OCI-LY1 (cell line): Measurements from ENCODE around the gene TMTC4.

Experiments used
- H2AFZ ChIP-seq: fragments of 200-600 bp; sonication (generic), shearing (Covaris generic); 2 replicates; pipeline ENCODE4 v1.6.0; 2014; ENCODE audit warnings: antibody characterized with exemption, mild to moderate bottlenecking, low read length
- H3F3A ChIP-seq: fragments of 200-600 bp; sonication (generic), shearing (Covaris generic); 2 replicates; pipeline ENCODE4 v1.6.0; 2014; ENCODE audit warnings: mild to moderate bottlenecking, antibody characterized with exemption, low read length, moderate library complexity; ENCODE audit not compliant: insufficient read depth
- H3K27ac ChIP-seq: fragments of 200-600 bp; sonication (generic); 2 replicates; pipeline ENCODE4 v1.5.1; 2014; ENCODE audit warnings: low read length, mixed run types, mild to moderate bottlenecking, low read depth; ENCODE audit not compliant: poor library complexity, severe bottlenecking
- H3K27me3 ChIP-seq: fragments of 200-600 bp; sonication (generic); 2 replicates; pipeline ENCODE4 v1.6.0; 2014; ENCODE audit warnings: antibody characterized with exemption, mild to moderate bottlenecking, low read length, moderate library complexity; ENCODE audit not compliant: insufficient read depth
- H3K36me3 ChIP-seq: fragments of 200-600 bp; sonication (generic); 2 replicates; pipeline ENCODE4 v1.6.1; 2014; ENCODE audit warnings: mild to moderate bottlenecking, antibody characterized with exemption, low read length, moderate library complexity, mixed read lengths; ENCODE audit not compliant: insufficient read depth
- H3K4me1 ChIP-seq: fragments of 200-600 bp; sonication (generic); 2 replicates; pipeline ENCODE4 v1.5.1; 2014; ENCODE audit warnings: mild to moderate bottlenecking, low read length, moderate library complexity; ENCODE audit not compliant: insufficient read depth, severe bottlenecking
- H3K4me2 ChIP-seq: fragments of 200-600 bp; sonication (generic), shearing (Covaris generic); 2 replicates; pipeline ENCODE4 v1.6.1; 2014; ENCODE audit warnings: low read length
- H3K4me3 ChIP-seq: fragments of 200-600 bp; sonication (generic); 2 replicates; pipeline ENCODE4 v1.5.1; 2014; ENCODE audit warnings: low read length, low read depth, mild to moderate bottlenecking, mixed read lengths; ENCODE audit not compliant: poor library complexity, severe bottlenecking
- H3K79me2 ChIP-seq: fragments of 200-600 bp; shearing (Covaris generic); 2 replicates; pipeline ENCODE4 v1.6.1; 2016; ENCODE audit warnings: mixed run types, low read length, mixed read lengths; ENCODE audit not compliant: insufficient read depth
- H3K9ac ChIP-seq: fragments of 200-600 bp; sonication (generic), shearing (Covaris generic); 2 replicates; pipeline ENCODE4 v1.6.1; 2014; ENCODE audit warnings: mild to moderate bottlenecking, low read length, mixed read lengths
- H3K9me2 ChIP-seq: fragments of 200-600 bp; sonication (generic), shearing (Covaris generic); 2 replicates; pipeline ENCODE4 v1.6.1; 2014; ENCODE audit warnings: low read depth, mild to moderate bottlenecking, low read length, mixed read lengths
- H3K9me3 ChIP-seq: fragments of 200-600 bp; shearing (Covaris generic); 2 replicates; pipeline ENCODE4 v1.6.1; 2014; ENCODE audit warnings: low read length, mixed read lengths
- H4K20me1 ChIP-seq: fragments of 200-600 bp; sonication (generic), shearing (Covaris generic); 2 replicates; pipeline ENCODE4 v1.6.0; 2016; ENCODE audit warnings: mild to moderate bottlenecking, low read length; ENCODE audit not compliant: insufficient read depth
- EZH2 ChIP-seq: fragments of 200-600 bp; sonication (generic), shearing (Covaris generic); IDR thresholded peaks from 2 replicates; pipeline ENCODE4 v1.8.0; 2017; ENCODE audit warnings: borderline replicate concordance, mixed run types, mild to moderate bottlenecking, antibody characterized with exemption, low read length, moderate library complexity, mixed read lengths
- TF ChIP-seq, protein P1 (sequence below): fragments of 200-600 bp; sonication (generic), shearing (Covaris generic); IDR thresholded peaks from 2 replicates; pipeline ENCODE4 v1.5.1; 2017; ENCODE audit warnings: mild to moderate bottlenecking, antibody characterized with exemption, low read length, moderate library complexity, mixed read lengths

TMTC4 gene

DNA sequence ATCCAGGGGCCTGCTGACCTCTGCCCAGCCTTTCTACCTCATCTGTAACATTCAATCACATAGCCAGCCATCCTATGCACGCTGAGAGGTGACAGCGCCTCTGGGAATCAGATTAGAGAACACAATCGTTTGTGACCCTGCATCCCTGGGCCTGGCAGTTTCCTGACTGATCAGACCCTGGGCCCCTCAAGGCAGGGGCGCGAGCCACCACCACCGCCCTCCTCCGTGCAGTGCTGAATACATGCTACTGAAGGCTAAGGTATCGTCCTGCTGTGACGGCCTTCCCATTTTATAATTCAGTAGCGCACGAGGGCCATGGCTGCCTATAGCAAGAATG is 1.3 kb downstream of the TMTC4 start:
- no peaks in the 10 kb centered on the region for H3K79me2 ChIP-seq
- no peaks in the 10 kb centered on the region for H3K27me3 ChIP-seq
- H3K4me3 ChIP-seq = peak overlapping the region; percentile 73
- no peaks in the 10 kb centered on the region for H4K20me1 ChIP-seq
- H3K4me2 ChIP-seq = peak overlapping the region; percentile 76
- H3K9me3 ChIP-seq = no peaks in the 10 kb centered on the region
- TF ChIP-seq, protein P1, sequence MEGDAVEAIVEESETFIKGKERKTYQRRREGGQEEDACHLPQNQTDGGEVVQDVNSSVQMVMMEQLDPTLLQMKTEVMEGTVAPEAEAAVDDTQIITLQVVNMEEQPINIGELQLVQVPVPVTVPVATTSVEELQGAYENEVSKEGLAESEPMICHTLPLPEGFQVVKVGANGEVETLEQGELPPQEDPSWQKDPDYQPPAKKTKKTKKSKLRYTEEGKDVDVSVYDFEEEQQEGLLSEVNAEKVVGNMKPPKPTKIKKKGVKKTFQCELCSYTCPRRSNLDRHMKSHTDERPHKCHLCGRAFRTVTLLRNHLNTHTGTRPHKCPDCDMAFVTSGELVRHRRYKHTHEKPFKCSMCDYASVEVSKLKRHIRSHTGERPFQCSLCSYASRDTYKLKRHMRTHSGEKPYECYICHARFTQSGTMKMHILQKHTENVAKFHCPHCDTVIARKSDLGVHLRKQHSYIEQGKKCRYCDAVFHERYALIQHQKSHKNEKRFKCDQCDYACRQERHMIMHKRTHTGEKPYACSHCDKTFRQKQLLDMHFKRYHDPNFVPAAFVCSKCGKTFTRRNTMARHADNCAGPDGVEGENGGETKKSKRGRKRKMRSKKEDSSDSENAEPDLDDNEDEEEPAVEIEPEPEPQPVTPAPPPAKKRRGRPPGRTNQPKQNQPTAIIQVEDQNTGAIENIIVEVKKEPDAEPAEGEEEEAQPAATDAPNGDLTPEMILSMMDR = no peak
- TF ChIP-seq EZH2 = no peak
- no peak overlapping the region for H2AFZ ChIP-seq
- H3K27ac ChIP-seq = no peak overlapping the region
- H3K4me1 ChIP-seq = peaks cover 20% of the 10 kb centered on the region
- H3F3A ChIP-seq = no peaks in the 10 kb centered on the region
- H3K36me3 ChIP-seq = peaks cover 19% of the 10 kb centered on the region
- peak overlapping the region; percentile 71; the same call in 1 of the 2 replicates for H3K9ac ChIP-seq
- H3K9me2 ChIP-seq = no peaks in the 10 kb centered on the region

DNA sequence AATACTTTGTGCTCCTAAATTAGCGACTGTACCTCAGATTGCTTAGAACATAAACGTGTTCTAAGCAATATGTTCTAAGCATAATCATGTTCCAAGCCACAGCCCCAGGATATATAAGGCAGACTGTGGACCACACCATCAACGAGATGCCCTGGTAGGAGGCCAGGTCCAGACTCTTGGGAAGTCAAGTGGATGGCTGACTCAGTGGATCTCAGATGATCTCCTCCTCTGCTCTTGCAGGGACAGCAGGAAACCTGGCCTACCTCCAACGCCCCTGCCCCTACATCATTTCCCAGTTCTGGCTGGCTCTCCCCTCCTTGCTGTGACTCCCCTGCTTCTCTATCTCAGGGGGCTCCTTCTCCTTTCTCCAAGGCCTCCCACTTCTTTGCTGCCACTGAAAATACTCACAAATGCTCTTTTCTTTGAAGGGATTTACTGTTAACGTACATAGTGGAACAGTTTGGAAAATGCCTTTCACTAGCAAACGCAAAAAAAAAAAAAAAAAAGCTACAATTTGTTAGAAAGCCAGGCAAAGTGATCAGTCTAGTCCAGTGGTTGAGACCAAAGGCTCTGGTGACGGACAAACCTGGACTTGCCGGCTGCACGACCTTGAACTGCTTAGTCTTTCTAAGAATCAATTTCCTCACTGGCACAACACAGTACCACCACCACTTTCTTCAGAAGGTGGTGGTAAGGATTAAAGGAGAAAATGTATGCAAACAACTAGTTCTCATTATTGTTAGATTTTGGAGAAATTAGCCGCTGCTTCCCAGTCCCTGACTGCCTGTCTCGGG is 3.0 kb downstream of the TMTC4 start:
- H3K4me2 ChIP-seq = no peak overlapping the region
- TF ChIP-seq EZH2 = no peak
- TF ChIP-seq, protein P1 = no peak

DNA sequence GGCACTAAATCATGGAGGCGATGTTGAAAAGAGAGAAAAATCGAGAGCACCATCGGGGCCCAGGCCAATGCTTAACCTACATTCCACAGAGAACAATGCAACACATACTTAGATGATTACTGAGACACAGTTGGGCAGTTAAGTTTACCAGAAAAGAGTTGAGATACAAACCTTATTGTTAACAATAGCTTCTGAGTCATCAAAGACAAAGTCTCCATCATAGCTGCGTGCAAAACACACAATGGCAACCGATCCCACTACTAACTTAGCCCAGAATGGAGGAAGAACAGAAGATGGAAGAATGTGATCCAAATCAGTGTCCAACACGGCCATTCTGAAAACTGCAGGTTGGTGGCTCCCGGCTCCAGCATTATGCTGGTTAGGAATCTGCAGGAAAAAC is 6.2 kb downstream of the TMTC4 start:
- peaks cover 68% of the 10 kb centered on the region for H3K36me3 ChIP-seq
- TF ChIP-seq, protein P1 = no peak
- no peak for TF ChIP-seq EZH2
- H3F3A ChIP-seq = no peaks in the 10 kb centered on the region
- no peak overlapping the region for H3K4me2 ChIP-seq
- H3K79me2 ChIP-seq = no peaks in the 10 kb centered on the region
- H2AFZ ChIP-seq = no peak overlapping the region
- H4K20me1 ChIP-seq = no peaks in the 10 kb centered on the region
- no peak overlapping the region for H3K27ac ChIP-seq
- no peak overlapping the region for H3K4me3 ChIP-seq
- no peaks in the 10 kb centered on the region for H3K27me3 ChIP-seq
- no peaks in the 10 kb centered on the region for H3K9me3 ChIP-seq
- H3K4me1 ChIP-seq = peaks cover 26% of the 10 kb centered on the region
- no peak overlapping the region for H3K9ac ChIP-seq
- H3K9me2 ChIP-seq = no peaks in the 10 kb centered on the region

More for the DNA sequence above, 3.0 kb downstream of the TMTC4 start:
- Histone ChIP-seq H3K79me2 (no peaks in the 10 kb centered on the region), H3F3A (no peaks in the 10 kb centered on the region), H3K9me3 (no peaks in the 10 kb centered on the region), H3K27ac (no peak overlapping the region), H3K36me3 (peaks cover 36% of the 10 kb centered on the region), H2AFZ (no peak overlapping the region), H3K9me2 (no peaks in the 10 kb centered on the region), H3K9ac (no peak overlapping the region), H3K4me1 (peaks cover 22% of the 10 kb centered on the region), H4K20me1 (no peaks in the 10 kb centered on the region), H3K27me3 (no peaks in the 10 kb centered on the region), H3K4me3 (no peak overlapping the region)
